ENCODE data around the gene SLC25A39. TPM values are rescaled to one million over a fixed set of nuclear protein-coding genes. Genes with fewer than 3 reads are reported as not detected.
A peak's percentile ranks its signal among the peaks of the same experiment; 100 is the strongest.

Gene SLC25A39
- total RNA-seq, 1 donor from 2014 or later, result 44.7 TPM

DNA sequence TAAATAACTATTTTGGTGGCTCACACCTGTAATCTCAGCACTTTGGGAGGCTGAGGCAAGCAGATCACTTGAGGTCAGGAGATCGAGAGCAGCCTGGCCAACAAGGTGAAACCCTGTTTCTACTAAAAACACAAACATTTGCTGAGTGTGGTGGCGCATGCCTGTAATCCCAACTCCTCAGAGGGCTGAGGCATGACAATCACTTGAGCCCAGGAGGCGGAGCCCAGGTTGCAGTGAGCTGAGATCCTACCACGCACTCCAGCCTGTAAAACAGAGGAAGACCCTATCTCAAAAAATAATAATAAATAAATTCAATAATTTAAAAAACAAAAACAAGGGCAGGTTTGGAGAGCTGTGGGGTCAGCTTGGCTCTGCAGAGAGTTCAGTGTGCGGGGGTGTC, 51.0 kb downstream of the SLC25A39 start:
- DNase-seq, result no peak

DNA sequence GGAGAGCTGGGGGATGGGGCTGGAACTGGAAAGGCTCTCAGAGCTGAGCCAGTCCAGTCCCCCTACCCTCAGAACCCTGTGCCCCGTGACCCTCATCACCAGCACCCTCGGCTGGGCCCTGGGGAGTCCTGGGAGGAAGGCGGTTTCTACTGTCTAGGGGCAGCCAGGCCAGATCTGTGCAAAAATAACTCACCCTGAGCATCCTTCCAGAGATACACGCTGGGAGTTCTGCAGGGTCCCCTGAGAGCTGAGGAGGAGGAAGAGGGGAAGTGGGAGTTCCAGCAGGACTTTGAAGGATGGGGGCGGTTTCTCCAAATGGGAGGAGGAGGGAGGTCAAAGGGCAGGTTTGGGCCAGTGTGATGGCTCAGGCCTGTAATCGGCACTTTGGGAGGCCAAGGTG, 51.7 kb downstream of the SLC25A39 start:
- DNase-seq, result no peak

DNA sequence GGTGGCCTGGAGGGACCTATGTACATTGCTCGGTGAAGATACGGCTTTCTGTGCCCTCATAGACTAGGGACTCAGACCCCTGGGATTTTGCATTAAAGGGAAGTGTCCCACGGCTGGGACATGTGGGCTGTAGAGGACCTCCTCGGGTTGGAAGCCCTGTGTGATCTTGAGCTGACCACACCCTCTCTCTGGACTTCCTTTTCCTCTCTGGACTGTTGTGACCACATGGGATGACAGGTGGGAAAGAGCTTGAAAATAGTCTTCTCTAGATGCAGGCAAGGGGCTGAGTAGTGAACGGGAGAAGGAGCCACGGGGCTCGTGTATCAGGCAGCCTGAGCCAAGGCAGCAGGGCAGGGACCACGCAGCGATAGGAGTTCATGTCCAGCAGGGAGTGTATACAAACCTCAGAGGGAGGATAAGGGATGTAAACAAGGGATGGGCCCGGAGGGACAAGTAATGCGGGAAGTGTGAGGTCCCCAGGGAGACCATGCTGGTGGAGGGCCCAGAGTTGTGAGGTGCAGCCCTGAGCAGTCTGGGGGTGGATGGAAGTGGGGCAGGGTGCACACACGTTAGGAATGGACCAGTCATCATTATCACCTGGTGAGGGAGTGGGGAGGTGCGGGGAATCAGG, 52.2 kb downstream of the SLC25A39 start:
- peak; percentile 14 for DNase-seq

Small RNA genes lying within 50 kb of the gene (small RNA-seq; reads per million reads assigned to genes)
- gene RF00012 (ENCODE audit: low replicate concordance), result not detected
- not detected for gene RN7SL507P (ENCODE audit: low replicate concordance)
- gene RNU6-453P (ENCODE audit: low replicate concordance), result not detected

Other genes starting within 250 kb of the SLC25A39 start
- gene HDAC5, start 201.2 kb downstream of the SLC25A39 start, total RNA-seq, result 127 TPM
- gene HROB, start 182.9 kb downstream of the SLC25A39 start, total RNA-seq, result 0.82 TPM
- gene ASB16, start 154.1 kb downstream of the SLC25A39 start, total RNA-seq, result 18.0 TPM
- gene TMUB2, start 137.9 kb downstream of the SLC25A39 start, total RNA-seq, result 29.6 TPM
- 34.5 TPM for gene ATXN7L3, start 124.9 kb downstream of the SLC25A39 start, total RNA-seq
- gene UBTF, start 105.1 kb downstream of the SLC25A39 start, total RNA-seq, result 85.4 TPM
- 27.7 TPM for gene SLC4A1, start 56.7 kb downstream of the SLC25A39 start, total RNA-seq
- gene RUNDC3A, start 16.2 kb downstream of the SLC25A39 start, total RNA-seq, result 5.9 TPM
- gene GRN, start 20.5 kb upstream of the SLC25A39 start, total RNA-seq, result 137 TPM
- 9.9 TPM for gene FAM171A2, start 39.0 kb upstream of the SLC25A39 start, total RNA-seq
- gene ITGA2B, start 64.8 kb upstream of the SLC25A39 start, total RNA-seq, result 3.8 TPM
- 47.1 TPM for gene GPATCH8, start 178.6 kb upstream of the SLC25A39 start, total RNA-seq
- 11.6 TPM for gene FZD2, start 232.7 kb upstream of the SLC25A39 start, total RNA-seq